HCT116 (cell line): ENCODE results near the gene LRP1B. TPM values are rescaled to one million over a fixed set of nuclear protein-coding genes. Genes with fewer than 3 reads are reported as not detected.

Source experiments
- ATAC-seq: fragments of 200-7000 bp; cut with Tn5 transposase; 2 replicates; pipeline ENCODE4 v1.9.1; 2020; ENCODE audit warnings: mild to moderate bottlenecking, moderate library complexity
- BruUV-seq: library from RNA; stranded (reverse); fragments of 400-500 nt; replicated peaks from 2 replicates; lab custom pipeline; 2021; lab: Mats Ljungman, UMichigan
- CTCF ChIA-PET: fragments of 300-600 bp; sonication (Branson Sonifier 250); formaldehyde crosslinking; loops from one replicate; lab custom pipeline; 2021; ENCODE audit warnings: antibody characterized with exemption; lab: Charles Lee
- POLR2A ChIA-PET: fragments of 300-600, 350-600 bp; sonication (Branson Sonifier 250); formaldehyde crosslinking; loops from one replicate; lab custom pipeline; 2021; ENCODE audit warnings: antibody characterized with exemption; lab: Charles Lee
- RAD21 ChIA-PET, 2 experiments: fragments of 300-600 bp; sonication (Branson Sonifier 250); formaldehyde crosslinking; loops; one replicate each; lab custom pipeline; 2023; ENCODE audit warnings: low total read pairs in 2 of 2; ENCODE audit not compliant: uncharacterized antibody in 2 of 2, unreplicated experiment in 2 of 2, low non-redundant PET in 1 of 2; lab: Charles Lee
- DNase-seq: peaks from one replicate; pipeline ENCODE4 v3.0.0-alpha.2; 2010; ENCODE audit warnings: low read depth, low spot score
- H2AFZ ChIP-seq: fragments of 200-600 bp; shearing (Covaris generic), sonication (generic); 2 replicates; pipeline ENCODE4 v1.6.1; 2017; ENCODE audit warnings: low read depth, mixed run types, mixed read lengths, antibody characterized with exemption, low read length; ENCODE audit not compliant: poor library complexity, severe bottlenecking
- H3K27ac ChIP-seq: 2 replicates; pipeline ENCODE4 v1.5.1; 2012; ENCODE audit warnings: low read depth, low read length
- H3K27me3 ChIP-seq: fragments of 200-600 bp; sonication (generic); 2 replicates; pipeline ENCODE4 v1.6.1; 2016; ENCODE audit warnings: mixed run types, low read length, mixed read lengths; ENCODE audit not compliant: insufficient read depth
- H3K36me3 ChIP-seq, 2 experiments: fragments of 200-500 bp in 1 of 2; fragments of 200-600 bp in 1 of 2; sonication (Bioruptor generic) in 1 of 2; sonication (generic) in 1 of 2; 2 replicates each; pipeline versions ENCODE4 v1.5.1 to v1.6.1; 2014 to 2016; ENCODE audit warnings: low read length in 2 of 2, inconsistent platforms in 1 of 2, mixed read lengths in 1 of 2, mixed run types in 1 of 2; ENCODE audit not compliant: insufficient read depth in 2 of 2, control insufficient read depth in 1 of 2
- H3K4me1 ChIP-seq, 2 experiments: fragments of 200-600 bp in 1 of 2; sonication (generic) in 1 of 2; 2 replicates each; pipeline versions ENCODE4 v1.5.1 to v1.6.1; 2012 to 2017; ENCODE audit warnings: low read length in 2 of 2, inconsistent platforms in 1 of 2, mild to moderate bottlenecking in 1 of 2, mixed read lengths in 1 of 2, mixed run types in 1 of 2, moderate library complexity in 1 of 2; ENCODE audit not compliant: insufficient read depth in 2 of 2, control insufficient read depth in 1 of 2
- H3K4me2 ChIP-seq: fragments of 200-600 bp; sonication (generic); 2 replicates; pipeline ENCODE4 v1.6.1; 2017; ENCODE audit warnings: mixed run types, low read length, mixed read lengths
- H3K4me3 ChIP-seq, 2 experiments: fragments of 200-600 bp in 1 of 2; sonication (generic) in 1 of 2; replicated peaks in 1 of 2; 2 replicates each; pipeline ENCODE4 v1.5.1; 2011 to 2016; ENCODE audit warnings: low read length in 2 of 2, control low read depth in 1 of 2, low read depth in 1 of 2, mild to moderate bottlenecking in 1 of 2, mixed read lengths in 1 of 2, mixed run types in 1 of 2
- H3K79me2 ChIP-seq: fragments of 200-600 bp; sonication (generic); 2 replicates; pipeline ENCODE4 v1.6.1; 2017; ENCODE audit warnings: mild to moderate bottlenecking, mixed run types, low read length, moderate library complexity, mixed read lengths; ENCODE audit not compliant: insufficient read depth
- H3K9ac ChIP-seq: fragments of 200-600 bp; sonication (generic); 2 replicates; pipeline ENCODE4 v1.6.1; 2016; ENCODE audit warnings: low read length, mixed read lengths
- H3K9me2 ChIP-seq: fragments of 200-600 bp; sonication (generic), shearing (Covaris generic); 2 replicates; pipeline ENCODE4 v1.6.1; 2017; ENCODE audit warnings: mixed run types, mild to moderate bottlenecking, moderate library complexity; ENCODE audit not compliant: insufficient read depth
- H3K9me3 ChIP-seq, 2 experiments: fragments of 200-500 bp in 1 of 2; fragments of 200-600 bp in 1 of 2; sonication (Bioruptor generic) in 1 of 2; sonication (generic) in 1 of 2; 2 replicates each; pipeline ENCODE4 v1.6.1; 2014 to 2017; ENCODE audit warnings: low read length in 2 of 2, mixed read lengths in 2 of 2, inconsistent platforms in 1 of 2, low read depth in 1 of 2, mild to moderate bottlenecking in 1 of 2, mixed run types in 1 of 2, moderate library complexity in 1 of 2; ENCODE audit not compliant: control insufficient read depth in 1 of 2, insufficient read depth in 1 of 2
- H4K20me1 ChIP-seq: fragments of 200-600 bp; sonication (generic), shearing (Covaris generic); 2 replicates; pipeline ENCODE4 v1.6.1; 2017; ENCODE audit warnings: mixed run types, mild to moderate bottlenecking, moderate library complexity; ENCODE audit not compliant: insufficient read depth
- CBX3 ChIP-seq: IDR thresholded peaks from 2 replicates; pipeline ENCODE4 v1.6.1; 2012; ENCODE audit warnings: low read depth
- EGR1 ChIP-seq: IDR thresholded peaks from 2 replicates; pipeline ENCODE4 v1.6.1; 2012; ENCODE audit warnings: low read depth
- FOSL1 ChIP-seq: IDR thresholded peaks from 2 replicates; pipeline ENCODE4 v1.6.1; 2012; ENCODE audit warnings: low read depth
- MAX ChIP-seq: IDR thresholded peaks from 2 replicates; pipeline ENCODE4 v1.6.1; 2012
- intact Hi-C: fragments of 100-400 bp; cut with micrococcal nuclease; formaldehyde crosslinking; loops from 2 replicates; pipeline ENCODE4 v1.10.0; 2022
- total RNA-seq: library from RNA; stranded (reverse); gene quantifications from one replicate; pipeline ENCODE4 v1.2.1, GENCODE V29; 2021; ENCODE audit not compliant: unreplicated experiment

LRP1B gene
- total RNA-seq, 1 experiment from 2014 or later = 0.34 TPM

- Histone ChIP-seq H3K9me3 (no peaks in the 10 kb centered on the region), H3K27me3 (no peaks in the 10 kb centered on the region), H3K9ac (no peak overlapping the region), H3K9me2 (no peaks in the 10 kb centered on the region), H3K79me2 (no peaks in the 10 kb centered on the region), H3K4me2 (no peak overlapping the region), H2AFZ (no peak overlapping the region), H3K36me3 (no peaks in the 10 kb centered on the region), H3K4me3 (no peak overlapping the region), H3K27ac (no peak overlapping the region), H4K20me1 (no peaks in the 10 kb centered on the region), H3K4me1 (no peaks in the 10 kb centered on the region)
- RAD21 ChIA-PET = no interaction called here
- POLR2A ChIA-PET = no interaction called here
- no TSS peak for BruUV-seq
- no peak for ATAC-seq
- CTCF ChIA-PET = no interaction called here
- no peak for TF ChIP-seq EGR1
- TF ChIP-seq FOSL1 = no peak
- no peak for TF ChIP-seq CBX3
- no peak for DNase-seq
- intact Hi-C loops = no loop called here
Measured at GRCh38 chr2:141660232-141660631, 470.6 kb downstream of the LRP1B start.

GRCh38 chr2:141654311-141654710 lies 476.5 kb downstream of the LRP1B start:
- H4K20me1 ChIP-seq = no peaks in the 10 kb centered on the region
- H3K9me3 ChIP-seq = no peaks in the 10 kb centered on the region
- no peak overlapping the region for H3K27ac ChIP-seq
- intact Hi-C loops = no loop called here
- H3K4me2 ChIP-seq = no peak overlapping the region
- H3K79me2 ChIP-seq = no peaks in the 10 kb centered on the region
- no peak overlapping the region for H3K4me3 ChIP-seq
- DNase-seq = no peak
- POLR2A ChIA-PET = no interaction called here
- H3K4me1 ChIP-seq = no peaks in the 10 kb centered on the region
- BruUV-seq = no TSS peak
- H3K27me3 ChIP-seq = no peaks in the 10 kb centered on the region
- no peaks in the 10 kb centered on the region for H3K9me2 ChIP-seq
- RAD21 ChIA-PET = no interaction called here
- CTCF ChIA-PET = no interaction called here
- H3K36me3 ChIP-seq = no peaks in the 10 kb centered on the region
- no peak for TF ChIP-seq MAX
- ATAC-seq = no peak
- no peak overlapping the region for H3K9ac ChIP-seq
- no peak overlapping the region for H2AFZ ChIP-seq
